PFSK-1 (cell line): Measurements from ENCODE around the gene FBXL19.
A peak's percentile ranks its signal among the peaks of the same experiment; 100 is the strongest.

Experiments
- FOXP2 ChIP-seq: optimal IDR thresholded peaks from 2 replicates; pipeline ENCODE3; 2011; ENCODE audit warnings: borderline replicate concordance, control low read depth, inconsistent platforms; ENCODE audit not compliant: insufficient read depth; ENCODE audit errors: extremely low read length, extremely low read depth
- POLR2AphosphoS5 ChIP-seq: IDR thresholded peaks from 2 replicates; pipeline ENCODE4 v1.6.1; 2012; ENCODE audit warnings: low read depth, mild to moderate bottlenecking, control low read depth, low read length, moderate library complexity
- REST ChIP-seq, 2 experiments: IDR thresholded peaks; 2 replicates each; pipeline versions ENCODE4 v1.6.1 to v1.8.0; 2011 to 2012; ENCODE audit warnings: low read depth in 2 of 2, low read length in 2 of 2, control low read depth in 1 of 2, inconsistent platforms in 1 of 2, mild to moderate bottlenecking in 1 of 2, moderate library complexity in 1 of 2; ENCODE audit not compliant: insufficient read depth in 1 of 2
- SIN3A ChIP-seq: IDR thresholded peaks from 2 replicates; pipeline ENCODE4 v1.6.1; 2012; ENCODE audit warnings: mild to moderate bottlenecking, low read length, moderate library complexity, borderline replicate concordance; ENCODE audit not compliant: insufficient read depth
- TAF1 ChIP-seq: IDR thresholded peaks from 2 replicates; pipeline ENCODE4 v1.6.1; 2012; ENCODE audit warnings: low read length, control low read depth, borderline replicate concordance; ENCODE audit not compliant: insufficient read depth

FBXL19 gene

GRCh38 chr16:30947541-30947858 is 24.1 kb downstream of the FBXL19 start:
- TF ChIP-seq SIN3A (no peak), TAF1 (no peak), REST (IDR thresholded peaks at IDR 0.05; ENCODE audit: insufficient read depth in 1 of 2, low read depth in 2 of 2, low read length in 2 of 2) (no peak), FOXP2 (no peak)

GRCh38 chr16:30947859-30948666 is 24.7 kb downstream of the FBXL19 start:
- TF ChIP-seq FOXP2 (no peak), TAF1 (no peak), SIN3A (no peak), REST (IDR thresholded peaks at IDR 0.05; ENCODE audit: insufficient read depth in 1 of 2, low read depth in 2 of 2, low read length in 2 of 2) (no peak), POLR2AphosphoS5 (no peak)

- no peak for TF ChIP-seq FOXP2
- no peak for TF ChIP-seq POLR2AphosphoS5
- no peak for TF ChIP-seq REST (IDR thresholded peaks at IDR 0.05; ENCODE audit: insufficient read depth in 1 of 2, low read depth in 2 of 2, low read length in 2 of 2)
- TF ChIP-seq TAF1 = no peak
- TF ChIP-seq SIN3A = no peak; the same call in 1 of the 2 replicates
Measured at GRCh38 chr16:30948667-30949649, 25.6 kb downstream of the FBXL19 start, which contains the start of gene ORAI3. ORAI3 (plus strand) TSS chr16:30949068; CDS start chr16:30949290, 222 bp downstream.

- TF ChIP-seq SIN3A (no peak), POLR2AphosphoS5 (peak; percentile 59), TAF1 (no peak), FOXP2 (no peak), REST (IDR thresholded peaks at IDR 0.05; ENCODE audit: insufficient read depth in 1 of 2, low read depth in 2 of 2, low read length in 2 of 2) (no peak)
Measured at GRCh38 chr16:30949650-30950515, 26.5 kb downstream of the FBXL19 start.
